Measurements from ENCODE around the gene QSOX2. TPM values are rescaled to one million over a fixed set of nuclear protein-coding genes. Genes with fewer than 3 reads are reported as not detected.

QSOX2 gene
- total and polyA plus RNA-seq, 12 donors: 4.6 to 9.1 (median 7.7) TPM

GRCh38 chr9:136220017-136220729 is 25.4 kb downstream of the QSOX2 start:
- ATAC-seq (no peak), DNase-seq (no peak)
- intact Hi-C loops (cut with DNase I): no loop called here

GRCh38 chr9:136219276-136219675 is 26.3 kb downstream of the QSOX2 start:
- Histone ChIP-seq H3K9me3 (peaks cover 0 to 4% (median 0%) of the 10 kb centered on the region in 11 donors), H3K4me3 (no peak overlapping the region), H3K27ac (no peak overlapping the region), H3K36me3 (peaks cover 0 to 93% (median 15%) of the 10 kb centered on the region in 9 donors), H3K27me3 (no peaks in the 10 kb centered on the region), H3K4me1 (no peaks in the 10 kb centered on the region)
- intact Hi-C loops (cut with DNase I): no loop called here
- DNase-seq: no peak
- TF ChIP-seq CTCF (IDR thresholded peaks at IDR 0.05): no peak
- ATAC-seq: no peak
- 94 to 97% methylated on average over 13 of the region's 13 CpGs for WGBS, 2 donors

More at GRCh38 chr9:136220017-136220729, 25.4 kb downstream of the QSOX2 start:
- Histone ChIP-seq H3K36me3 (peaks cover 0 to 92% (median 9%) of the 10 kb centered on the region in 9 donors), H3K27me3 (no peaks in the 10 kb centered on the region), H3K4me3 (no peak overlapping the region), H3K27ac (no peak overlapping the region), H3K9me3 (no peaks in the 10 kb centered on the region), H3K4me1 (no peaks in the 10 kb centered on the region)
- TF ChIP-seq CTCF (IDR thresholded peaks at IDR 0.05): no peak
- WGBS, 2 donors: 85 to 89% methylated on average over 15 of the region's 15 CpGs

- intact Hi-C loops (cut with DNase I): no loop called here
- H3K4me1 ChIP-seq: no peaks in the 10 kb centered on the region
- no peaks in the 10 kb centered on the region for H3K27me3 ChIP-seq
- H3K4me3 ChIP-seq: no peak overlapping the region
- peaks cover 0 to 93% (median 21%) of the 10 kb centered on the region in 9 donors for H3K36me3 ChIP-seq
- TF ChIP-seq CTCF (IDR thresholded peaks at IDR 0.05): no peak
- 90 to 92% methylated on average over 15 of the region's 15 CpGs for WGBS, 2 donors
- DNase-seq (no peak), ATAC-seq (peak in 1 of 8 donors; percentile 10)
- H3K9me3 ChIP-seq: peaks cover 0 to 10% (median 0%) of the 10 kb centered on the region in 11 donors
- H3K27ac ChIP-seq: no peak overlapping the region
These were observed 26.9 kb downstream of the QSOX2 start for GRCh38 chr9:136218673-136219072.

- intact Hi-C loops (cut with DNase I): no loop called here
- no peak for TF ChIP-seq CTCF (IDR thresholded peaks at IDR 0.05)
- ATAC-seq (peak in 1 of 8 donors; percentile 27), DNase-seq (no peak)
- Histone ChIP-seq H3K27me3 (no peaks in the 10 kb centered on the region), H3K27ac (no peak overlapping the region), H3K4me3 (no peak overlapping the region), H3K36me3 (peaks cover 0 to 93% (median 22%) of the 10 kb centered on the region in 9 donors), H3K4me1 (no peaks in the 10 kb centered on the region), H3K9me3 (peaks cover 0 to 12% (median 0%) of the 10 kb centered on the region in 11 donors)
- WGBS, 2 donors: 91 to 92% methylated on average over 16 of the region's 16 CpGs
These were observed 27.3 kb downstream of the QSOX2 start for GRCh38 chr9:136218271-136218670.
